Endothelial cell of umbilical vein (primary cell): ENCODE results near the gene PNLIPRP2. TPM values are rescaled to one million over a fixed set of nuclear protein-coding genes. Genes with fewer than 3 reads are reported as not detected.

Source experiments
- BruUV-seq: library from RNA; stranded (reverse); fragments of 400-500 nt; replicated peaks from 2 replicates; lab custom pipeline; 2021; lab: Mats Ljungman, UMichigan
- CTCF ChIA-PET: fragments of 300-600, 350-600 bp; sonication (Branson Sonifier 250); formaldehyde crosslinking; loops from one replicate; lab custom pipeline; 2021; ENCODE audit warnings: antibody characterized with exemption, inconsistent platforms; lab: Charles Lee
- POLR2A ChIA-PET: fragments of 300-600, 350-600 bp; sonication (Branson Sonifier 250); formaldehyde crosslinking; loops from one replicate; lab custom pipeline; 2021; ENCODE audit warnings: antibody characterized with exemption, inconsistent platforms; lab: Charles Lee
- DNase-seq: peaks from one replicate; pipeline ENCODE4 v3.0.0-alpha.2; 2011; ENCODE audit warnings: low read depth, low spot score
- FAIRE-seq: peaks from 2 replicates; lab custom pipeline; 2011; peaks lifted over from hg19 to GRCh38; lab: Jason Lieb, UNC
- H2AFZ ChIP-seq: 2 replicates; pipeline ENCODE4 v1.6.0; 2012; ENCODE audit warnings: low read depth, low read length, control low read depth, inconsistent platforms
- H3K27ac ChIP-seq: 2 replicates; pipeline ENCODE4 v1.5.1; 2011; ENCODE audit warnings: low read depth, mild to moderate bottlenecking, control low read depth, low read length, moderate library complexity; ENCODE audit not compliant: insufficient read depth
- H3K27me3 ChIP-seq, 2 experiments: 2 replicates each; pipeline versions ENCODE4 v1.6.0 to v1.6.1; 2011; ENCODE audit warnings: low read length in 2 of 2, mixed read lengths in 1 of 2; ENCODE audit not compliant: control insufficient read depth in 2 of 2, insufficient read depth in 2 of 2
- H3K36me3 ChIP-seq, 2 experiments: 2 replicates in 1 of 2; 3 replicates in 1 of 2; pipeline ENCODE4 v1.5.1; 2011; ENCODE audit warnings: low read length in 2 of 2, mild to moderate bottlenecking in 1 of 2, moderate library complexity in 1 of 2; ENCODE audit not compliant: control insufficient read depth in 2 of 2, insufficient read depth in 2 of 2; ENCODE audit errors: extremely low read depth in 1 of 2
- H3K4me1 ChIP-seq: 3 replicates; pipeline ENCODE4 v1.5.1; 2011; ENCODE audit warnings: mild to moderate bottlenecking, low read length; ENCODE audit not compliant: control insufficient read depth, insufficient read depth; ENCODE audit errors: extremely low read depth
- H3K4me2 ChIP-seq: 2 replicates; pipeline ENCODE4 v1.6.1; 2011; ENCODE audit warnings: low read length, control low read depth, mixed read lengths; ENCODE audit not compliant: insufficient read depth
- H3K4me3 ChIP-seq, 3 experiments: fragments of 200-600 bp in 1 of 3; sonication (generic), shearing (Covaris generic) in 1 of 3; replicated peaks in 1 of 3; 2 replicates each; pipeline ENCODE4 v1.5.1; 2011 to 2016; ENCODE audit warnings: control low read depth in 3 of 3, low read length in 3 of 3, mild to moderate bottlenecking in 2 of 3, inconsistent platforms in 1 of 3, low read depth in 1 of 3, moderate library complexity in 1 of 3; ENCODE audit not compliant: insufficient read depth in 1 of 3
- H3K79me2 ChIP-seq: 2 replicates; pipeline ENCODE4 v1.6.0; 2012; ENCODE audit warnings: low read length, inconsistent platforms; ENCODE audit not compliant: control insufficient read depth, insufficient read depth
- H3K9ac ChIP-seq: replicated peaks from 2 replicates; pipeline ENCODE3; 2011; ENCODE audit warnings: low read length, control low read depth; ENCODE audit not compliant: insufficient read depth; ENCODE audit errors: extremely low read depth
- H3K9me1 ChIP-seq: replicated peaks from 3 replicates; pipeline ENCODE4 v1.6.0; 2011; ENCODE audit warnings: mild to moderate bottlenecking, low read length; ENCODE audit not compliant: control insufficient read depth, insufficient read depth; ENCODE audit errors: extremely low read depth
- H3K9me3 ChIP-seq: replicated peaks from 2 replicates; pipeline ENCODE4 v1.5.1; 2012; ENCODE audit warnings: low read length, inconsistent platforms; ENCODE audit not compliant: control insufficient read depth, insufficient read depth
- H4K20me1 ChIP-seq: replicated peaks from 2 replicates; pipeline ENCODE3; 2011; ENCODE audit warnings: mild to moderate bottlenecking, low read length; ENCODE audit not compliant: control insufficient read depth, insufficient read depth; ENCODE audit errors: extremely low read depth
- EZH2 ChIP-seq: IDR thresholded peaks from 2 replicates; pipeline ENCODE4 v1.6.1; 2012; ENCODE audit warnings: borderline replicate concordance, low read depth, mild to moderate bottlenecking, moderate library complexity, low read length, inconsistent platforms; ENCODE audit not compliant: severe bottlenecking
- FOS ChIP-seq: IDR thresholded peaks from 2 replicates; pipeline ENCODE4 v1.6.1; 2011; ENCODE audit warnings: mild to moderate bottlenecking, low read length, moderate library complexity, borderline replicate concordance; ENCODE audit not compliant: insufficient read depth
- GATA2 ChIP-seq: IDR thresholded peaks from 2 replicates; pipeline ENCODE4 v1.7.0; 2011; ENCODE audit warnings: low read depth, mild to moderate bottlenecking, moderate library complexity, mixed read lengths, low read length; ENCODE audit not compliant: insufficient read length, insufficient read depth
- JUN ChIP-seq: IDR thresholded peaks from 2 replicates; pipeline ENCODE4 v1.6.1; 2011; ENCODE audit warnings: borderline replicate concordance, low read depth; ENCODE audit not compliant: insufficient read length, insufficient read depth
- MYC ChIP-seq: IDR thresholded peaks from one replicate; pipeline ENCODE4 v1.6.1; 2011; ENCODE audit warnings: mild to moderate bottlenecking, low read depth, low read length
- POLR2A ChIP-seq: IDR thresholded peaks from 2 replicates; pipeline ENCODE4 v1.6.1; 2012; ENCODE audit warnings: low read depth, mild to moderate bottlenecking, control low read depth, low read length
- POLR2AphosphoS5 ChIP-seq: IDR thresholded peaks from 2 replicates; pipeline ENCODE4 v1.6.1; 2012; ENCODE audit warnings: low read depth, mild to moderate bottlenecking, control low read depth, low read length, moderate library complexity; ENCODE audit not compliant: insufficient read depth
- dilution Hi-C: fragments of 300-500 bp; cut with MboI; formaldehyde crosslinking; loops from one replicate; pipeline ENCODE4 v1.15.0; 2019; ENCODE audit warnings: low sequenced_read_pairs; ENCODE audit not compliant: extremely low pct_ligation_motif_present
- intact Hi-C: fragments of 100-400 bp; cut with micrococcal nuclease; formaldehyde crosslinking; loops from one replicate; pipeline ENCODE4 v1.10.0; 2022
- polyA plus RNA-seq, 4 experiments: library from polyadenylated mRNA; depleted of rRNA in 3 of 4; stranded (reverse) in 3 of 4; unstranded in 1 of 4; fragments of >200 nt; gene quantifications; 2 replicates each; pipeline versions ENCODE4 v1.2.1 to v1.2.3, GENCODE V29; 2011 to 2012; ENCODE audit warnings: missing spikeins in 1 of 4
- total RNA-seq: library from RNA; stranded (reverse); gene quantifications from 2 replicates; pipeline ENCODE4 v1.2.3, GENCODE V29; 2021
- TF ChIP-seq, protein P1 (sequence below): IDR thresholded peaks from 2 replicates; pipeline ENCODE4 v1.6.1; 2011; ENCODE audit not compliant: insufficient read depth, insufficient read length
- TF ChIP-seq, protein P2 (sequence below), 2 donors: IDR thresholded peaks; 1 replicate in 1 of 2; 2 replicates in 1 of 2; pipeline ENCODE4 v1.5.1; 2011; ENCODE audit warnings: low read length in 2 of 2, mild to moderate bottlenecking in 2 of 2, moderate library complexity in 2 of 2, control low read depth in 1 of 2, inconsistent platforms in 1 of 2, low read depth in 1 of 2; ENCODE audit not compliant: insufficient read depth in 1 of 2; ENCODE audit errors: extremely low read depth in 1 of 2

Gene PNLIPRP2
- total and polyA plus RNA-seq, 2 donors (not counting 3 experiments of a cell fraction or from before 2014, with no cell fraction given): not detected

DNA sequence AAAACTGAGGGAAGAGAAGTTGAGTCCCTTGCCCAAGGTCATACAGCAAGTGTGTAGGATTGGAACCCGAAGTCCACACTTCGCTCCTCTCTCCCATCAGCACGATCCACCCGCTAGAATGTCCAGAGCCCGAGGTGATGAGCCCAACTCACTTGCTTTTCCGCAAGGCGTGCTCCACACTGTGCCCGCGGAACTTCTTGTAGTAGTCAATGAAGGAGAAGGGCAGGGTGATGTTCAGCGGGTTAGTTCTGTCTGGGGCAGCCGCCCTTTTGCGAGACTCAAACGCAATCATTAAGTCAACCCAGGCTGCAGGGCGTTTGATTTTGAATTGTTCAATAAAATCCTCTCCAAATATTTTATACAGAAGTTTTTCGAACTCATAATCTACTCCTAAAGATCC is 58.6 kb downstream of the PNLIPRP2 start:
- intact Hi-C loops (no loop called here), dilution Hi-C loops (no loop called here)
- Histone ChIP-seq H2AFZ (no peak overlapping the region), H3K4me2 (no peak overlapping the region), H3K27me3 (no peaks in the 10 kb centered on the region), H3K36me3 (no peaks in the 10 kb centered on the region), H3K4me3 (no peak overlapping the region), H3K4me1 (no peaks in the 10 kb centered on the region), H3K9ac (no peak overlapping the region), H3K79me2 (no peaks in the 10 kb centered on the region), H4K20me1 (no peaks in the 10 kb centered on the region), H3K9me1 (no peaks in the 10 kb centered on the region), H3K9me3 (no peaks in the 10 kb centered on the region), H3K27ac (no peak overlapping the region)
- POLR2A ChIA-PET: no interaction called here
- DNase-seq: no peak
- no TSS peak for BruUV-seq
- FAIRE-seq: no peak
- CTCF ChIA-PET: no interaction called here
- TF ChIP-seq, protein P1, sequence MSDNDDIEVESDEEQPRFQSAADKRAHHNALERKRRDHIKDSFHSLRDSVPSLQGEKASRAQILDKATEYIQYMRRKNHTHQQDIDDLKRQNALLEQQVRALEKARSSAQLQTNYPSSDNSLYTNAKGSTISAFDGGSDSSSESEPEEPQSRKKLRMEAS: no peak
- TF ChIP-seq GATA2 (no peak), FOS (no peak), MYC (no peak), POLR2A (no peak), EZH2 (no peak), JUN (no peak), POLR2AphosphoS5 (no peak)
- TF ChIP-seq, protein P2, sequence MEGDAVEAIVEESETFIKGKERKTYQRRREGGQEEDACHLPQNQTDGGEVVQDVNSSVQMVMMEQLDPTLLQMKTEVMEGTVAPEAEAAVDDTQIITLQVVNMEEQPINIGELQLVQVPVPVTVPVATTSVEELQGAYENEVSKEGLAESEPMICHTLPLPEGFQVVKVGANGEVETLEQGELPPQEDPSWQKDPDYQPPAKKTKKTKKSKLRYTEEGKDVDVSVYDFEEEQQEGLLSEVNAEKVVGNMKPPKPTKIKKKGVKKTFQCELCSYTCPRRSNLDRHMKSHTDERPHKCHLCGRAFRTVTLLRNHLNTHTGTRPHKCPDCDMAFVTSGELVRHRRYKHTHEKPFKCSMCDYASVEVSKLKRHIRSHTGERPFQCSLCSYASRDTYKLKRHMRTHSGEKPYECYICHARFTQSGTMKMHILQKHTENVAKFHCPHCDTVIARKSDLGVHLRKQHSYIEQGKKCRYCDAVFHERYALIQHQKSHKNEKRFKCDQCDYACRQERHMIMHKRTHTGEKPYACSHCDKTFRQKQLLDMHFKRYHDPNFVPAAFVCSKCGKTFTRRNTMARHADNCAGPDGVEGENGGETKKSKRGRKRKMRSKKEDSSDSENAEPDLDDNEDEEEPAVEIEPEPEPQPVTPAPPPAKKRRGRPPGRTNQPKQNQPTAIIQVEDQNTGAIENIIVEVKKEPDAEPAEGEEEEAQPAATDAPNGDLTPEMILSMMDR (IDR thresholded peaks at IDR 0.05; ENCODE audit: extremely low read depth in 1 of 2, insufficient read depth in 1 of 2, low read depth in 1 of 2, low read length in 2 of 2): no peak
